Body of pancreas (tissue), 4 donors: ENCODE measurements around the gene LRRC63.

Source experiments
- CTCF ChIP-seq, 7 experiments: fragments of 450-650 bp in 4 of 7; fragments of 200-600 bp in 3 of 7; sonication (generic) in 3 of 7; IDR thresholded peaks; one replicate each; pipeline ENCODE4 v1.5.1; 2016 to 2019; ENCODE audit warnings: antibody characterized with exemption in 7 of 7
- POLR2A ChIP-seq, 3 donors: fragments of 450-650 bp; IDR thresholded peaks; one replicate each; pipeline ENCODE4 v1.6.1; 2016; ENCODE audit warnings: antibody characterized with exemption in 3 of 3, mild to moderate bottlenecking in 2 of 3

DNA sequence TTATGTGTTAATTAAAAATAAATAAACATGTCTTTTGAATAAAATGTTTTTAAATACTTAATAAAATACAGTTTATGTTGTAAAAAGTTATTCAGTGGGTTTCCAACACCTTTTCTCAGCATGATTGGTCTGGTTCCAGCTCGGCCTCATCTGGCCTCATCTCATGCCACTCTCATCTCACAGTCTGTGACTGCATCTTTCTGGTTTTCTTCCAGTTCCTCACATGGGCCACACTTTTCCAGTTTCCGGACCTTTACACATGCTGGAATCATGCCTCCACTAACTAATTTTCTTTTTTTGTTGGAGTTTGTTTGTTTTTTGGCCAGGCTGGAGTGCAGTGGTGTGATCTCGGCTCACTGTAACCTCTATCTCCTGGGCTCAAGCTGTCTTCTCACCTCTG lies 92.8 kb downstream of the LRRC63 start:
- TF ChIP-seq CTCF (IDR thresholded peaks at IDR 0.05) (no peak), POLR2A (IDR thresholded peaks at IDR 0.05) (no peak)
